ENCODE results near the gene HILPDA.

Gene HILPDA

GRCh38 chr7:128422037-128422436 is 33.6 kb upstream of the HILPDA start:
- DNase-seq (ENCODE audit: low spot score): no peak
- no peak for TF ChIP-seq CTCF (IDR thresholded peaks at IDR 0.05; ENCODE audit: extremely low read depth, missing control alignments)

- no peak for DNase-seq (ENCODE audit: low spot score)
- TF ChIP-seq CTCF (IDR thresholded peaks at IDR 0.05; ENCODE audit: extremely low read depth, missing control alignments): no peak
Measured at GRCh38 chr7:128422842-128423241, 32.8 kb upstream of the HILPDA start.

- no peak for DNase-seq (ENCODE audit: low spot score)
- TF ChIP-seq CTCF (IDR thresholded peaks at IDR 0.05; ENCODE audit: extremely low read depth, missing control alignments): no peak
Measured at GRCh38 chr7:128424686-128425275, 30.9 kb upstream of the HILPDA start.

GRCh38 chr7:128425850-128426249 is 29.8 kb upstream of the HILPDA start:
- DNase-seq (ENCODE audit: low spot score): peak; percentile 74
- TF ChIP-seq CTCF (IDR thresholded peaks at IDR 0.05; ENCODE audit: extremely low read depth, missing control alignments): peak; percentile 78

GRCh38 chr7:128427289-128427891 is 28.3 kb upstream of the HILPDA start:
- peak; percentile 47 for DNase-seq (ENCODE audit: low spot score)
- peak; percentile 48 for TF ChIP-seq CTCF (IDR thresholded peaks at IDR 0.05; ENCODE audit: extremely low read depth, missing control alignments)

- TF ChIP-seq CTCF (IDR thresholded peaks at IDR 0.05; ENCODE audit: extremely low read depth, missing control alignments): no peak
Measured at GRCh38 chr7:128430207-128430606, 25.5 kb upstream of the HILPDA start.

GRCh38 chr7:128431221-128431620 is 24.5 kb upstream of the HILPDA start:
- TF ChIP-seq CTCF (IDR thresholded peaks at IDR 0.05; ENCODE audit: extremely low read depth, missing control alignments): no peak
- DNase-seq (ENCODE audit: low spot score): no peak

More at GRCh38 chr7:128430207-128430606, 25.5 kb upstream of the HILPDA start:
- no peak for DNase-seq (ENCODE audit: low spot score)

All from GM20000 (cell line).